HG03039 (cell line): Measurements from ENCODE around the gene MYL11.
"Not testable (repeated sequence)": the region's sequence is repeated elsewhere in the genome, so short reads cannot be mapped to it uniquely, and the experiment has no call there.

Experiments
- ATAC-seq: cut with Tn5 transposase; IDR thresholded peaks from one replicate; pipeline ENCODE4 v1.9.1; 2021; ENCODE audit warnings: mild to moderate bottlenecking, moderate library complexity; ENCODE audit not compliant: unreplicated experiment

MYL11 gene

DNA sequence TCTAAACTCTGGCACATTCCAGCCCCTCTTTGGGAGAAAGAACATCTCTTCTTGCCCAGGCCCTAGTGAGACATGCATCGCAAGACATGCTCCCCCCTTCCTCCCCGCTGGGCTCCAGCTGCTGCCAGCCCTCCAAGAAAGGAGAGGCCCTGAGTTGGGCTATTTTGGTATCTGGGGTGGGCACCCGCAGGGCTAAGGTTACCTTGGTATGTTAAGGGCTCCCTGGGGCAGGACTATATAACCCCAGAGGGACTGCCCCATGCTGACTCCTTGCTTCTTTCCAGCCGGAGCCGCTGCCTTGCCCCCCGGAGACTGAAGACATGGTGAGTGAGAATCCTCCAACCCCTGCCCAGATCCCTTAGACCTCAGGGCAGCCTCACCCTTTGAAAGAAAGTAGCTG is at the start of gene MYL11:
MYL11 (plus strand) TSS at position 265 of the 400 bp plus-strand sequence; CDS start at position 321, 56 bp downstream.
- ATAC-seq = no peak

- ATAC-seq = peak; percentile 83
Measured at GRCh38 chr16:30334473-30334989, 40.1 kb upstream of the MYL11 start.

GRCh38 chr16:30335028-30335597 is 39.5 kb upstream of the MYL11 start:
- ATAC-seq = peak; percentile 72

GRCh38 chr16:30335598-30336474 is 38.8 kb upstream of the MYL11 start:
- ATAC-seq = no peak

- ATAC-seq = not testable (repeated sequence)
Measured at GRCh38 chr16:30337964-30338357, 36.6 kb upstream of the MYL11 start.

GRCh38 chr16:30338715-30339114 is 35.9 kb upstream of the MYL11 start:
- ATAC-seq = not testable (repeated sequence)

GRCh38 chr16:30340621-30341020 is 34.0 kb upstream of the MYL11 start:
- ATAC-seq = no peak

GRCh38 chr16:30341971-30342370 is 32.6 kb upstream of the MYL11 start:
- ATAC-seq = not testable (repeated sequence)

DNA sequence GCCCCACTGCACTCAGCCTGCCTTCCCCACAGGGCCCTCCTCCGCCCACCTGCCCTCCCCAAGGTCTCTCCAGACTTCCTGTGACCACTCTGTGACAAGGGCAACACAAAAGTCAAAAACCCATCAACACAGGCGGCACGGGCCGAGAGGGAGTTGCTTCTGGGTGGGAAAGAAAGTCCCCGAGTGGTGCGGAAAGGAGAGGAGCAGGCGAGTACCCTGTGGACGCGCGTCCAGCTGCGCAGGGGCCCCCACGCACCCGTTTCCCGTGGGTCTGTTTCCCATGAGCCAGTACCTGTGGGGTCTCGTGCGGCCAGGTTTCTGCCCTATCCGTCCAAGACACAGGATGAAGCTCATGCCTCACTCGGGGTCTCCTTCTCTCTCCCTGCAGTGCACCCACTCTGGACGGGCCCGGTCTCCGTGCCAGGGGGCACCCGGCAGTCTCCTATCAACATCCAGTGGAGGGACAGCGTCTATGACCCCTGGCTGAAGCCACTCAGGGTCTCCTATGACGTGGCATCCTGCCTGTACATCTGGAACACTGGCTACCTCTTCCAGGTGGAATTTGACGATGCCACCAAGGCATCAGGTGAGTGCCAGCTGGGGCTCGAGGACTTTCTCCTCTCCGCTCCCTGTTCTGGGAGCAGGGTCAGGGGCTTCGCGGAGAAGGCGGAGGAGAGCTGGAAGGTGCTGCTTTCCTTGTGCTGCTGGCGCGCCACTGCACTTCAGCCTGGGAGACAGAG is 31.7 kb upstream of the MYL11 start:
- no peak for ATAC-seq

- not testable (repeated sequence) for ATAC-seq
Measured at GRCh38 chr16:30343491-30343820, 31.1 kb upstream of the MYL11 start.

- no peak for ATAC-seq
Measured at GRCh38 chr16:30346286-30346685, 28.3 kb upstream of the MYL11 start.

- ATAC-seq = no peak
Measured at GRCh38 chr16:30348113-30348512, 26.5 kb upstream of the MYL11 start.

DNA sequence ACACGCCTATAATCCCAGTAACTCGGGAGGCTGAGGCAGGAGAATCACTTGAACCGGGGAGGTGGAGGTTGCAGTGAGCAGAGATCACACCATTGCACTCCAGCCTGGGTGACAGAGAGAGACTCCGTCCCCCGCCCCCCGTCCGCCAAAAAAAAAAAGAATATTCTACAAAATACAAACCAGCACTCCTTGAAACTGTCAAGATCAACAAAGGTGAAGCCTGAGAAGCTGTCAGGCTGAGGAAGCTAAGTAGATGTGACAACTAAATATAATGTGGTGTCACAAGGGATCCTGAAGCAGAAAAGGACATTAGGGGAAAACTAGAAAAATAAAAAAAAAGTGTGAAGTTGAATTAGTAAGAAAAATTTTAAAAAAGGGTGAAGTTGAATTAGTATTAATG is 25.7 kb upstream of the MYL11 start:
- no peak for ATAC-seq

DNA sequence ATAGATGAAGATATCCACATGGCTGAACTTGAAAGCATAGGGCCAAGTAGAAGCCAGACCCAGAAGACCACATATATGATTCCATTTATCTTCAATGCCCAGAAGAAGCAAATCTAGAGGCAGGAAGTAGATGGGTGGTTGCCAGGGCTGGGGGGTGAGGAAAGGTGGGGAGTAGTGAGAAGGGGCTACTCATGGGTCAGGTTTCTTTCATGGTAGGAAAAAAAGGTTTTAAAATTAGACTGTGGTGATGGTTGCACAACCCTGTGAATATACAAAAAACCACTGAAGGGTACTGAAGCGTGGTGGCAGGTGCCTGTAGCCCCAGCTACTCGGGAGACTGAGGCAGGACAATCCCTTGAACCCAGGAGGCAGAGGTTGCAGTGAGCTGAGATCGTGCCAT is 24.9 kb upstream of the MYL11 start:
- ATAC-seq = no peak

- ATAC-seq = no peak
Measured at GRCh38 chr16:30350134-30350871, 24.3 kb upstream of the MYL11 start.

DNA sequence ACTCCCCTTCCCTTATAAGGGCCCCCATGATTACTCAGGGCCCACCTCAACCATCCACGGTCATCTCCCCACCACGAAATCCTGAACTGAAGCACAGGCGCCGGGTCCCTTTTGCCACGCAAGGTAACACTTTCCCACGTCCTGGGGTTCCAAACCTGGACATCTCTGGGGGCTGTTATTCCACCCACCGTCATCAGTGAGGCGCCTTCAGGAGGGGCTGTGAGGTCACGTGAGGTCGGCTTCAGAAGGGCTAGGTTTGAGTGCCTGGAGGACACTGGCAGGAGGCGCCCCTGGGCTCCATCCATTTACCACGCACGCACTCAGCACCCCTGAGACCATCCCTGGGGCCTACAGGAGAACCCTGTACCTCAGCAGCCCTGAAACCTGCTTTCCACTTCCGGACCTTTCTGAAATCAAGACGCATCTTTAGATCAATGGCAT is 23.6 kb upstream of the MYL11 start:
- no peak for ATAC-seq

GRCh38 chr16:30351586-30352419 is 22.8 kb upstream of the MYL11 start:
- no peak for ATAC-seq

- no peak for ATAC-seq
Measured at GRCh38 chr16:30352488-30353401, 21.9 kb upstream of the MYL11 start.
